GM10266 (cell line): ENCODE measurements around the gene CALN1.

Source experiments
- DNase-seq: peaks from one replicate; pipeline ENCODE4 v3.0.0; 2012; ENCODE audit errors: extremely low spot score
- CTCF ChIP-seq: IDR thresholded peaks from 2 replicates; pipeline ENCODE4 v1.5.1; 2012; ENCODE audit warnings: mild to moderate bottlenecking, low read depth; ENCODE audit not compliant: control insufficient read depth, insufficient read depth; ENCODE audit errors: missing control alignments

Gene CALN1

GRCh38 chr7:71793251-71793650 lies 618.9 kb downstream of the CALN1 start:
- DNase-seq, result no peak
- TF ChIP-seq CTCF, result no peak

GRCh38 chr7:71787513-71787912 lies 624.6 kb downstream of the CALN1 start:
- no peak for DNase-seq
- TF ChIP-seq CTCF, result no peak

DNA sequence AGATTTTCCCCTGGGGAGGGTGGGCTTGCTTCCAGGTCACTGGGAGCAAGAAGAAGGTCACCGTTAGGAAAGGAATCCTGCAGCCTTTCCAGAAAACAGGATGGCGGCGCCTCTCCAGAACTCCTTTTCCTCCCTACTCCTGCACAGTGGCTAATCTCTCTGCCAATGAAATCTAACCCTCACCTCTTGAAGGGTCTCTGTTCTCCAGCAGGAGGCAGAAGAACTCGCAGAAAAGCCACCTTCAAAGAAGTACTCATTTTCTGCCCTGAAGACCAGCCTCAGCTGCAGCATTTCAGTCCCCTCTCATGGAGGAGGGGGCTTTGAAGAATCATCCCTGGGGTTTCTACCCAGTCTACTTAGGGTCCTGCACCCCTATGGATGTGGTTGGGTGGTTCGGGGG lies 626.9 kb downstream of the CALN1 start:
- TF ChIP-seq CTCF, result no peak
- no peak for DNase-seq

- DNase-seq, result no peak
- no peak for TF ChIP-seq CTCF
Measured at GRCh38 chr7:71784781-71785180, 627.4 kb downstream of the CALN1 start.

DNA sequence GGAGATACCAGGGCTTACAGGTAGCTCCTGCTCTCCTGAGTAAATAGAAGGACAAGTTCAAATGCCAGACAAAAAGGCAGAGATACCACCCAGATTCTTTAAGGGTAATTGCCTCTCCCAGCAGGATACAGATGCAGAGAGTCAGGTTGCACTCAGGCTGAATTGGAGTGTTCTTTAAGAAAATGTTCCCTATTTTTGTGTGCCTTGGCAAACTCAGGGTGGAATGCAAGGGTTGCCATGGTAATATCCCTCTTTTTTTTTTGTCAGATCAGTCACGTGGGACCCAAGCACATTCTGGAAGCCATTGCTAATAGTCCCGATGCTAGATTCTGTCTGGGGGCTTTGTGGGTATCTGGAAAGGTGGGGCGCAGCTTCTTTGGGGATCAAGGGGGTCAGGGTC lies 628.0 kb downstream of the CALN1 start:
- no peak for DNase-seq

DNA sequence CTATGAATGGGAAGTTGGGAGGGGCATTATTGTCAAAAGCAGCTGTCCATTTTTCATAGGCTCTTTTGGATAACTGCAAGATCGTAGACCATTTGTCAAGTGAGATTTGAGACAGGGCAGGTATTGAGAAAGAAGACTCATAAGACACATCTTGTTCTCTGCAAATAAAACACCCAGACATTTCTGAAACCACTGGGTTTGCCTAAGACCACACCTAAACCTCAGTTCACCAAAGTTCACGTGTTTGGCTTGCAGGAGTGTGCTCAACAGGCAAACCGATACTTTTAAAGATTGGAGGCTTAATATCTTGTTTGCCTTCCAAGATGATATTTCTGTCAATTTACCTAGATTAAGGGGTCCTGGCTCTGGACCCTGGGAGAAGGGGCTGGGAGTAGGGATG lies 628.4 kb downstream of the CALN1 start:
- TF ChIP-seq CTCF, result no peak

More for the DNA sequence above, 628.0 kb downstream of the CALN1 start:
- TF ChIP-seq CTCF, result no peak

GRCh38 chr7:71782051-71782450 lies 630.1 kb downstream of the CALN1 start:
- no peak for TF ChIP-seq CTCF
- no peak for DNase-seq

More for the DNA sequence above, 628.4 kb downstream of the CALN1 start:
- no peak for DNase-seq
